GM21360 (cell line): ENCODE results near the gene RARRES2.

Experiments used
- ATAC-seq: cut with Tn5 transposase; IDR thresholded peaks from one replicate; pipeline ENCODE4 v1.9.1; 2021; ENCODE audit warnings: mild to moderate bottlenecking, moderate library complexity; ENCODE audit not compliant: unreplicated experiment

The RARRES2 gene

GRCh38 chr7:150339409-150339809 lies 2.0 kb downstream of the RARRES2 start:
- no peak for ATAC-seq

GRCh38 chr7:150338166-150338829 lies 3.1 kb downstream of the RARRES2 start:
- ATAC-seq, result no peak

GRCh38 chr7:150337659-150338081 lies 3.8 kb downstream of the RARRES2 start:
- ATAC-seq, result no peak

- no peak for ATAC-seq
Measured at GRCh38 chr7:150337179-150337578, 4.2 kb downstream of the RARRES2 start.

- no peak for ATAC-seq
Measured at GRCh38 chr7:150336746-150337145, 4.7 kb downstream of the RARRES2 start.

GRCh38 chr7:150335774-150336112 lies 5.7 kb downstream of the RARRES2 start:
- ATAC-seq, result no peak

GRCh38 chr7:150335108-150335773 lies 6.2 kb downstream of the RARRES2 start:
- no peak for ATAC-seq

GRCh38 chr7:150334108-150334507 lies 7.3 kb downstream of the RARRES2 start:
- ATAC-seq, result no peak

GRCh38 chr7:150333659-150334058 lies 7.8 kb downstream of the RARRES2 start:
- ATAC-seq, result no peak

GRCh38 chr7:150332852-150333635 lies 8.4 kb downstream of the RARRES2 start:
- ATAC-seq, result no peak

- no peak for ATAC-seq
Measured at GRCh38 chr7:150330211-150330885, 11.1 kb downstream of the RARRES2 start.

- ATAC-seq, result no peak
Measured at GRCh38 chr7:150329331-150330120, 11.9 kb downstream of the RARRES2 start.

GRCh38 chr7:150327308-150327707 lies 14.1 kb downstream of the RARRES2 start:
- ATAC-seq, result no peak

GRCh38 chr7:150326657-150327268 lies 14.7 kb downstream of the RARRES2 start:
- ATAC-seq, result no peak

- no peak for ATAC-seq
Measured at GRCh38 chr7:150325901-150326300, 15.5 kb downstream of the RARRES2 start.

GRCh38 chr7:150325110-150325611 lies 16.3 kb downstream of the RARRES2 start:
- no peak for ATAC-seq

- ATAC-seq, result no peak
Measured at GRCh38 chr7:150324373-150324961, 17.0 kb downstream of the RARRES2 start.

- peak; percentile 14 for ATAC-seq
Measured at GRCh38 chr7:150323682-150324372, 17.6 kb downstream of the RARRES2 start.
